Gastrocnemius medialis (tissue), 4 donors: ENCODE data around the gene PRDM15.

Experiments used
- CTCF ChIP-seq, 5 experiments: fragments of 450-650 bp in 3 of 5; fragments of 200-600 bp in 2 of 5; sonication (generic) in 2 of 5; IDR thresholded peaks in 4 of 5; conservative IDR thresholded peaks in 1 of 5; 1 replicate in 4 of 5; 2 replicates in 1 of 5; pipeline ENCODE4 v1.5.1; 2016 to 2019; ENCODE audit warnings: antibody characterized with exemption in 5 of 5, mild to moderate bottlenecking in 3 of 5, moderate library complexity in 3 of 5
- POLR2A ChIP-seq, 2 donors: fragments of 450-650 bp; IDR thresholded peaks; one replicate each; pipeline ENCODE4 v1.6.1; 2017; ENCODE audit warnings: antibody characterized with exemption in 2 of 2, mild to moderate bottlenecking in 2 of 2, moderate library complexity in 2 of 2

- TF ChIP-seq POLR2A (IDR thresholded peaks at IDR 0.05) (no peak), CTCF (IDR thresholded peaks at IDR 0.05 in 4 of 5, conservative IDR thresholded peaks at IDR 0.05 in 1 of 5) (no peak)
These were observed 5.7 kb downstream of the PRDM15 start for GRCh38 chr21:41873426-41873825.
